ENCODE results near the gene ITM2A.
A peak's percentile ranks its signal among the peaks of the same experiment; 100 is the strongest.

ITM2A gene

DNA sequence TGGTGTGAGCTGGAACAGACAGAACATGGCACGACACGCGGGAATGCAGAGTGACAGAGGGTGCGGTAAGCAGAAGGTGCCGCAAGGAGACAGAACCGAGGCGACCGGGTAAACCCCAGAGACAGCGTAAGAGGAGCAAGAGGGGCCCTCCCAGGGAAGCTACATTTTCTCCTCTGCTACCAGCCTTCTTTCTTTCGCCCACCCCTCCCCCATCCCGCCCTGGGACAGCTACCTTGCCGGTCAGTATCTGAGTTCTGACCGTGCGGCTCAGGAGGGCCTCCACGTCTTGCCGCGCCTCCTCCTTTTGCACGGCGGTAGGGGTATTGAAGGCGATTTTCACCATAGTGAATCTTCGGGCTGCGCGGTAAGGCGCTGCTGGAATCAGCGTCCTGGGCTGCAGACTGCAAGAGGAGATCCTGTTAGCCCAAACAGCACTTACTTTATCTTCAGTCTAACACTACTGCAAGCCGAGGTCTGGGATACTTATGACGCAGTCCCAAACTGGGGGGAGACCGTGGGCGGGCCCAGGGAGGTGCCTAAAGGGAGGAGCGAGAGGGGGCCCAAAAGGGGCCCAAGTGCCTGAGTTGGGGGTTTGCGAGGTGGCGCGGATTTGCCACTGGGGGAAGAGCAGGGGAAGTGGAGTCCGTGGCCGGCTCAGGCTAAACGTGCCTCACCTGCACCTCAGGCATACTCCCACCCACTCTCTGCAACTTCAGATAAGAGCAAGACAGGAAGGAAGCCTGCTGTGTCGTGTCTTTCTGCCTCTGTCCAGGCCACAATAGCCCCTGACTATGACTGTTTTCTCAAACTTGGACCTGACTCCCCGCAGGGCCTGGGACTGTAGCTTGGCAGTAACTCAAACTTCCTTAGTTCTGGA lies at the start of gene ITM2A:
TSS of gene ITM2A (minus strand) at position 462 of the 877 bp plus-strand sequence. CDS start at position 343, 119 bp downstream.
- Histone ChIP-seq H3K9ac (ENCODE audit: insufficient read length) (peak within 1 kb of the TSS; percentile 73), H3K27ac (peak within 1 kb of the TSS; percentile 10; the same call in 1 of the 2 replicates), H3K9me3 (ENCODE audit: low read depth, low read length) (no peaks in the 10 kb centered on the region), H3K36me3 (ENCODE audit: insufficient read depth, low read length) (peaks cover 9% of the 10 kb centered on the region), H3K4me3 (peak within 1 kb of the TSS; percentile 83)
- TF ChIP-seq EZH2 (IDR thresholded peaks at IDR 0.05), result no peak
- TF ChIP-seq FOXP2 (optimal IDR thresholded peaks at IDR 0.05; ENCODE audit: control extremely low read depth, extremely low read length, insufficient read depth), result no peak
- peak; percentile 84 for TF ChIP-seq POLR2AphosphoS5 (IDR thresholded peaks at IDR 0.05; ENCODE audit: borderline replicate concordance, low read depth, low read length)
- DNase-seq (ENCODE audit: low read depth, low spot score), result peak; percentile 26

DNA sequence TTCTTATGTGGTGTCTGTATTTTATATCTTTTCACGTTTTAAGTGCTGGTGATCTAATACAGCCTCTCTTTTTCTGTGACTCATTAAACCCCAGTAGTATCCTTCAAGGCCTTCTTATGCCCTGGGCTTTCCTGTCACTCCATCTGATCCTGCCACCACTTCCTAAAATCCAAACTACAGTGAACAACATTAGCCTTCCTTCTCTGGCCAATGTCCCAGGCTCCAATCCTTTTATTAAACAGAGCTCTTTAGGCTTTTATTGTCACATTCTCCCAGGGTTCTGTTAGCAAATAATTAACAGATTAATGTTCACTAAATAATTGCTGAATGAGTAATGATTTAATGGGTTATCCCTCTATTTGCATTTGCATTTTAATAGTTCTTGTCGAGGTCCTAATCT lies 47.9 kb upstream of the ITM2A start:
- Histone ChIP-seq H3K27ac (peak overlapping the region; percentile 92), H3K9me3 (ENCODE audit: low read depth, low read length) (no peaks in the 10 kb centered on the region), H3K36me3 (ENCODE audit: insufficient read depth, low read length) (no peaks in the 10 kb centered on the region), H3K4me3 (no peak overlapping the region), H3K9ac (ENCODE audit: insufficient read length) (no peak overlapping the region)
- TF ChIP-seq FOXP2 (optimal IDR thresholded peaks at IDR 0.05; ENCODE audit: control extremely low read depth, extremely low read length, insufficient read depth), result no peak
- TF ChIP-seq EZH2 (IDR thresholded peaks at IDR 0.05), result no peak
- TF ChIP-seq POLR2AphosphoS5 (IDR thresholded peaks at IDR 0.05; ENCODE audit: borderline replicate concordance, low read depth, low read length), result no peak
- DNase-seq (ENCODE audit: low read depth, low spot score), result no peak

DNA sequence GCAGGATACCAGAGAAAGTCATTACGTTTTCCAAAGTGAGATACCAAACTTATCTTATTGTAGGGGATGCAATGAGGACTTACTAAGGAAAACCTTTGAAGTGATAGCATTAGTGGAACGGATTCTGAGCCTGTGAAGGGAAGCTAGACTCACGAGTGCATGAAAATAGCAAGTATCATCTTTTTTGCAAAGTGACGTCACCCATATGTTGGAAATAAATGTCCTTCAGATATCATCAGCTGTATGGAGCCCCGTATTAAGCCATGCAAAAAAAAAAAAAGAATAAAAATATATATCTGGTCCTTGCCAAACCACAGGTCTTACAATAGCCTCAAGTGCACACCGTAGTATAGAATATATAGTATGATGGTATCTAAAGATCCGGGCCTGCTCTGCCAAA lies 46.8 kb upstream of the ITM2A start:
- Histone ChIP-seq H3K9ac (ENCODE audit: insufficient read length) (peak overlapping the region; percentile 71), H3K9me3 (ENCODE audit: low read depth, low read length) (no peaks in the 10 kb centered on the region), H3K27ac (peak overlapping the region; percentile 91), H3K36me3 (ENCODE audit: insufficient read depth, low read length) (no peaks in the 10 kb centered on the region), H3K4me3 (no peak overlapping the region)
- TF ChIP-seq FOXP2 (optimal IDR thresholded peaks at IDR 0.05; ENCODE audit: control extremely low read depth, extremely low read length, insufficient read depth) (no peak), EZH2 (IDR thresholded peaks at IDR 0.05) (no peak), POLR2AphosphoS5 (IDR thresholded peaks at IDR 0.05; ENCODE audit: borderline replicate concordance, low read depth, low read length) (no peak)
- DNase-seq (ENCODE audit: low read depth, low spot score), result no peak

- no peaks in the 10 kb centered on the region for H3K9me3 ChIP-seq (ENCODE audit: low read depth, low read length)
- H3K9ac ChIP-seq (ENCODE audit: insufficient read length), result peak overlapping the region; percentile 71
- DNase-seq (ENCODE audit: low read depth, low spot score), result peak; percentile 70
- peak overlapping the region; percentile 91 for H3K27ac ChIP-seq
- peak overlapping the region; percentile 70 for H3K4me3 ChIP-seq
- no peaks in the 10 kb centered on the region for H3K36me3 ChIP-seq (ENCODE audit: insufficient read depth, low read length)
- TF ChIP-seq EZH2 (IDR thresholded peaks at IDR 0.05), result no peak
- TF ChIP-seq POLR2AphosphoS5 (IDR thresholded peaks at IDR 0.05; ENCODE audit: borderline replicate concordance, low read depth, low read length), result no peak
- no peak for TF ChIP-seq FOXP2 (optimal IDR thresholded peaks at IDR 0.05; ENCODE audit: control extremely low read depth, extremely low read length, insufficient read depth)
Measured at GRCh38 chrX:79412972-79413371, 45.8 kb upstream of the ITM2A start.

- Histone ChIP-seq H3K9ac (ENCODE audit: insufficient read length) (peak overlapping the region; percentile 71), H3K36me3 (ENCODE audit: insufficient read depth, low read length) (no peaks in the 10 kb centered on the region), H3K9me3 (ENCODE audit: low read depth, low read length) (no peaks in the 10 kb centered on the region), H3K27ac (peak overlapping the region; percentile 91), H3K4me3 (peak overlapping the region; percentile 70)
- no peak for DNase-seq (ENCODE audit: low read depth, low spot score)
- no peak for TF ChIP-seq EZH2 (IDR thresholded peaks at IDR 0.05)
- TF ChIP-seq FOXP2 (optimal IDR thresholded peaks at IDR 0.05; ENCODE audit: control extremely low read depth, extremely low read length, insufficient read depth), result no peak
Measured at GRCh38 chrX:79412166-79412565, 45.0 kb upstream of the ITM2A start.

DNA sequence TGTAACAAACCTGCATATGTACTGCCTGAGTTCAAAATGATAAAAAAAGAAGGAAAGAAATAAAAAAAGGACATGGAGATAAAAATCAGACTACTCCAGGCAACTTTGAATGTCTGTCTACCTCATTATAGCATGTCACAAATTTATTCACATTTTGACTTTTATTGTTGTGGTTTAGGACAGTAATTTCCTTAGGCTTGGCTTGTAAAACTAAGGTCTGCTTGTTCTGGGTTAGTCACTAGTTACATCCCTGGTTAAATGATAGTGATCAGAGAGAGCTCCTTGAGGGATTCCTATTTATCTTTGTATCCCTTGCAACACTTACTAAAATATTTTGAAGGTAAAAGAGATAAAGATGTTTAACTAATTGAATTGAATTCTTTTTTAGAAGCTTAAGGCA lies 42.5 kb upstream of the ITM2A start:
- no peak overlapping the region for H3K4me3 ChIP-seq
- no peaks in the 10 kb centered on the region for H3K36me3 ChIP-seq (ENCODE audit: insufficient read depth, low read length)
- TF ChIP-seq EZH2 (IDR thresholded peaks at IDR 0.05) (no peak), POLR2AphosphoS5 (IDR thresholded peaks at IDR 0.05; ENCODE audit: borderline replicate concordance, low read depth, low read length) (no peak), FOXP2 (optimal IDR thresholded peaks at IDR 0.05; ENCODE audit: control extremely low read depth, extremely low read length, insufficient read depth) (no peak)
- H3K9ac ChIP-seq (ENCODE audit: insufficient read length), result no peak overlapping the region
- peak overlapping the region; percentile 52 for H3K27ac ChIP-seq
- DNase-seq (ENCODE audit: low read depth, low spot score), result no peak
- H3K9me3 ChIP-seq (ENCODE audit: low read depth, low read length), result no peaks in the 10 kb centered on the region

GRCh38 chrX:79408623-79409322 lies 41.6 kb upstream of the ITM2A start:
- TF ChIP-seq FOXP2 (optimal IDR thresholded peaks at IDR 0.05; ENCODE audit: control extremely low read depth, extremely low read length, insufficient read depth) (no peak), POLR2AphosphoS5 (IDR thresholded peaks at IDR 0.05; ENCODE audit: borderline replicate concordance, low read depth, low read length) (no peak), EZH2 (IDR thresholded peaks at IDR 0.05) (no peak)
- DNase-seq (ENCODE audit: low read depth, low spot score), result no peak
- Histone ChIP-seq H3K9me3 (ENCODE audit: low read depth, low read length) (no peaks in the 10 kb centered on the region), H3K27ac (peak overlapping the region; percentile 52), H3K4me3 (no peak overlapping the region), H3K36me3 (ENCODE audit: insufficient read depth, low read length) (no peaks in the 10 kb centered on the region), H3K9ac (ENCODE audit: insufficient read length) (no peak overlapping the region)

DNA sequence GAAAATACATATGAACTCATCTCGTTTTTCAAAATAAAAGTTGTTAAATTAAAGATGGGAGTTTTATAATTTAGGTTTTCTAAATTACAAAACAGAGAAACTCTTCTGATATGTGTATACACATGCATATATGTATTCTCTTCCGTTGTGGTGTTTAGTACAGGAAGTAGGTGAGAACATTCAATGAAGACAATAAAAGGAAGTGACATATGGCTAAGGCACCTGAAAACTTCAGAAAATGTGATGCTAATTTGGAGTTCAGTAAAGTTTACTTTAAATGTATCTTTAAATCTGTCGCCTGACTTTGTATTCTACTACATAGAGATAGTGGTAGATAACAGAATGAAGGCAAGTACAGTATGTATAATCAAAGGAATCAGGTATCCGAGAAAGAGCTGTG lies 33.5 kb upstream of the ITM2A start:
- Histone ChIP-seq H3K9me3 (ENCODE audit: low read depth, low read length) (no peaks in the 10 kb centered on the region), H3K27ac (no peak overlapping the region), H3K36me3 (ENCODE audit: insufficient read depth, low read length) (no peaks in the 10 kb centered on the region), H3K4me3 (no peak overlapping the region), H3K9ac (ENCODE audit: insufficient read length) (no peak overlapping the region)
- DNase-seq (ENCODE audit: low read depth, low spot score), result no peak
- TF ChIP-seq POLR2AphosphoS5 (IDR thresholded peaks at IDR 0.05; ENCODE audit: borderline replicate concordance, low read depth, low read length), result no peak
- no peak for TF ChIP-seq FOXP2 (optimal IDR thresholded peaks at IDR 0.05; ENCODE audit: control extremely low read depth, extremely low read length, insufficient read depth)
- TF ChIP-seq EZH2 (IDR thresholded peaks at IDR 0.05), result no peak
